Effector memory CD4-positive, alpha-beta T cell (primary cell): Measurements from ENCODE around the gene HS3ST1.

Experiments used
- DNase-seq, 3 donors: peaks; one replicate each; pipeline ENCODE4 v3.0.0-alpha.2; 2020
- H3K27ac ChIP-seq: 2 replicates; pipeline ENCODE4 v1.7.0; 2013; ENCODE audit warnings: mild to moderate bottlenecking, low read length, moderate library complexity; ENCODE audit not compliant: insufficient read depth, poor library complexity, severe bottlenecking
- H3K27me3 ChIP-seq: replicated peaks from 2 replicates; pipeline ENCODE4 v1.7.0; 2013; ENCODE audit warnings: mild to moderate bottlenecking, low read length; ENCODE audit not compliant: insufficient read depth, control insufficient read depth, poor library complexity, severe bottlenecking
- H3K36me3 ChIP-seq: 2 replicates; pipeline ENCODE4 v1.7.0; 2013; ENCODE audit warnings: mild to moderate bottlenecking, low read length, moderate library complexity; ENCODE audit not compliant: control insufficient read depth, insufficient read depth
- H3K4me1 ChIP-seq: 2 replicates; pipeline ENCODE4 v1.7.0; 2013; ENCODE audit warnings: low read length, mild to moderate bottlenecking; ENCODE audit not compliant: control insufficient read depth, insufficient read depth, poor library complexity, severe bottlenecking
- H3K4me3 ChIP-seq: 2 replicates; pipeline ENCODE4 v1.7.0; 2013; ENCODE audit warnings: low read length, low read depth, mild to moderate bottlenecking; ENCODE audit not compliant: insufficient read depth, poor library complexity, severe bottlenecking
- H3K9me3 ChIP-seq: 2 replicates; pipeline ENCODE4 v1.7.0; 2013; ENCODE audit warnings: mild to moderate bottlenecking, low read length, moderate library complexity; ENCODE audit not compliant: control insufficient read depth

HS3ST1 gene

DNA sequence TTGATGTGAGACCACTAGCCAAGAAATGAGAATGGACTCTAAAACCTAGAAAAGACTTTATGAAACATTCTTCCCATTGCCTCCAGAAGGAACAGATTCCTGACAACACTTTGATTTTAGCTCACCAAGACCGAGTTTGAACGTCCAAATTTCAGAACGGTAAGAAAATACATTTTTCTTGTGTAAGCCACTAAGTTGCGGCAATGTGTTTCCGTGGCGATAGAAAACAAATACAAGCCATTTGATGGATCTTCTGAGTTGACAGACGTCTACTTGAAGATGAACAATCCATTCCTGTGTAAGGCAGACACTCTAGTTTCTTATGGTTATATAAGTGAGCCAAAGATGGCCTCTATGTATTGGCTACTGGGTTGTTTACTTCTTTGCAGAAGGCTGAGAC is 52.5 kb downstream of the HS3ST1 start:
- H3K27ac ChIP-seq = no peak overlapping the region
- no peaks in the 10 kb centered on the region for H3K36me3 ChIP-seq
- H3K9me3 ChIP-seq = no peaks in the 10 kb centered on the region
- no peaks in the 10 kb centered on the region for H3K4me1 ChIP-seq
- no peak for DNase-seq
- H3K4me3 ChIP-seq = no peak overlapping the region
- H3K27me3 ChIP-seq = no peaks in the 10 kb centered on the region

DNA sequence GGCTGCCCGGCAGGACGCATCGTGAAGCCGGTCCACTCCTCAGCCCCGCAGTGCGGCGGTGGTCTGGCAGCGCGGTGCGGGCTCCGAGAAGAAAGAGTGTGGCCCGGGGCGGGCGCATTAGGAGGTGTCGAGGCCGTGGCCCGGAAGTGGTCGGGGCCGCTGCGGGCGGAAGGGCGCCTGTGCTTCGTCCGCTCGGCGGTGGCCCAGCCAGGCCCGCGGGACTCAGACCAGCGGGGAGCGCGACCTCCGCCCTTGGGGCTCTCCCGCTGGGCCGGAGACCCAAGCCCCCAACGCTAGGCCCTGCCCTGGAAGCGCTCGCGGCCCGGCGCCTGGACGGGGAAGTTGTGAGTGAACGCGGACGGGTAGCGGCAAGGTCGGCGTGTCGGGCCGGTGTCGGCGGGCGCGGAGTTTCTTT is 60.0 kb downstream of the HS3ST1 start:
- H3K9me3 ChIP-seq = no peaks in the 10 kb centered on the region
- H3K27ac ChIP-seq = no peak overlapping the region
- no peak for DNase-seq
- H3K4me3 ChIP-seq = no peak overlapping the region
- H3K27me3 ChIP-seq = no peaks in the 10 kb centered on the region
- H3K4me1 ChIP-seq = no peaks in the 10 kb centered on the region
- H3K36me3 ChIP-seq = no peaks in the 10 kb centered on the region

DNA sequence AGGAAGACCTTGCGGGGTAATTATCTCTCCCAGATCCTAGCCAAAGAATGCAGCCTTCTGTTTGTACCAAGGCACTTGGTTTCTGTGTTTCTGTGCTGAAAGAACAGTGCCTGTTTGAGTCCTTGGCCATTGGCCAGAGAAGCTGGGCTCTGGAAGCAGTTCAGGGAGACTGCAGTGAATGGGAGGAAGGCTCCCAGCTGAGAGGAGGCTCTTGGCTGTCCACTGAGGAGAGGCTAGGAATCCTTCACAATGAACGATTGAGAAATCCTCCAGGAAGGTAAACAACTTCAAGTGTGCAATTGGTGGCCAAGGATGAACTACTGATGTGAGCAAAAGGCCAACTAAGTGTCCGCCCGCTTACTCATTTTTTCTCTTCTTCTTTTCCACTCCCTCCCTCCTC is 61.3 kb downstream of the HS3ST1 start:
- Histone ChIP-seq H3K4me1 (no peaks in the 10 kb centered on the region), H3K9me3 (no peaks in the 10 kb centered on the region), H3K36me3 (no peaks in the 10 kb centered on the region), H3K27ac (no peak overlapping the region), H3K27me3 (no peaks in the 10 kb centered on the region), H3K4me3 (no peak overlapping the region)
- DNase-seq = no peak

DNA sequence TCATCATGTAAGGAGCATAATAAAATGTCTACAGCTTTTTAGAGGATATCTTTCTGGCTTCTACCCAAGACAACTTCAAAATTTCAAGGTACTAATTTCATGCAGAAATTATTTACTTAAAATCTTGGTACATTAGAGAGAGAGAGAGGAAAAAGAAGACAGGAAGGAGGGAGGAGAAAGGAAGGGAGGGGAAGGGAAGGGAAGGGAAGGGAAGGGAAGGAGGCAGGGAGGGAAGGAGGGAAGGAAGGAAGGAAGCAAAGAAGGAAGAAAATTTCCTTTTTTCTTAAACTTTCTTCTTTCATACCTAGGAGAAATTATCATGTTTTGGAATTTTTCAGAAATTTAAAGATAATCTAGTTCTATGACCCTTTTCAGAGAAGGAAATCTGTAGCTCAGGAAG is 61.8 kb downstream of the HS3ST1 start:
- DNase-seq = no peak
- Histone ChIP-seq H3K36me3 (no peaks in the 10 kb centered on the region), H3K4me1 (no peaks in the 10 kb centered on the region), H3K4me3 (no peak overlapping the region), H3K9me3 (no peaks in the 10 kb centered on the region), H3K27me3 (no peaks in the 10 kb centered on the region), H3K27ac (no peak overlapping the region)

DNA sequence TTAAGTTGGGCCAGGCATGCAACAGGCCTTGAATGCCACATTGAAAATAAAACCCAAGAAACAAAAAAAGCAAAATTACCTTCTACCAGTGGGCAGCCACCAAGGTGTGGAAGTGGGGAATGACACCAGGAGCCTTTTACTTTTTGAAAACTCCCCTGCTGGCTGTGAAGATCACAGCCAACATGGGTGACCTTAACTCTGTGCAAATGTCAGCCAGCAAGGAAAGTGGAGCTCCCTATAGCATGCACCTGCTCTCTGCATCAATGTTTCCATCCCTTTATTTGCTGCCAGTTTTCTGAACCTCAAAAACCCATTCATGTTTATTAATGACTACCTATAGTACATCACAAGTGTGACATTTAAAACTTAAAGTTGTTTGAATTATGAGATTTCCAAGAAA is 63.7 kb downstream of the HS3ST1 start:
- H3K27me3 ChIP-seq = no peaks in the 10 kb centered on the region
- H3K36me3 ChIP-seq = no peaks in the 10 kb centered on the region
- H3K9me3 ChIP-seq = no peaks in the 10 kb centered on the region
- H3K4me1 ChIP-seq = no peaks in the 10 kb centered on the region
- no peak overlapping the region for H3K4me3 ChIP-seq
- no peak overlapping the region for H3K27ac ChIP-seq
- DNase-seq = no peak

DNA sequence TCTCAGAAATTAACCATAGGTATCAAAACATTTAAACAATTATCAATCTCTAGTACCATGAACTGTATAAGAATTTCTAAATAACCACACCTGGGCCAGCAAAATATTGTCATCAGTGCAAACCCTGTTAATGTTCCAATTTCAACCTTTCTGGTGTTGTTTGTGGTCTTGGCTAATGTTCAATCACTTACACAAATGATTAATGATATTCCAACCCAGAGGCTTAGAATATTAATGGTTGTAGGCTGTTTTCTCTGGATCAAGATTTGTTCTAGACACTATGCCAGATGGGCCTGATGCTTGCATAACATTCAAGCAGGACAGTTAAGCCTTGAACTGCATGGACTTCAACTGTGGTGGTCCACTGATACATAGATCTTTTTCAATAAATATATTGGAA is 69.1 kb downstream of the HS3ST1 start:
- Histone ChIP-seq H3K4me3 (no peak overlapping the region), H3K27me3 (no peaks in the 10 kb centered on the region), H3K4me1 (no peaks in the 10 kb centered on the region), H3K9me3 (no peaks in the 10 kb centered on the region), H3K36me3 (no peaks in the 10 kb centered on the region), H3K27ac (no peak overlapping the region)
- DNase-seq = no peak

DNA sequence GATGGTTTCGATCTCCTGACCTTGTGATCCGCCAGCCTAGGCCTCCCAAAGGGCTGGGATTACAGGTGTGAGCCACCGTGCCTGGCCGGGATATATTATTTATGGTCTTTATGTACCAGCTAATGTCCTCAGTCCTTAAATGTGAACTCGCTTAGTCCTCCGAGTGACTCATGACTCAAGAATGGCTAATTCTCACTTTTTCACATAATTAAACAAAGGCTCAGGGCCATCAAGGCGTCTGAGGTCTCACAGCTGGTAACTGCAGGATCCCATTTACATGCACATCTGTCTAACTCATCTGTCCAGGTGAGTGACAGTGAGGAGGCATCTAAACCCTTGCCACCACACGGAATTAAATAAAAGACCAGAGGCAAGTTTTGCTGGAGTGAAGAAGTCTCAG is 73.5 kb downstream of the HS3ST1 start:
- no peaks in the 10 kb centered on the region for H3K36me3 ChIP-seq
- no peak for DNase-seq
- H3K27me3 ChIP-seq = no peaks in the 10 kb centered on the region
- no peaks in the 10 kb centered on the region for H3K4me1 ChIP-seq
- H3K27ac ChIP-seq = no peak overlapping the region
- no peak overlapping the region for H3K4me3 ChIP-seq
- no peaks in the 10 kb centered on the region for H3K9me3 ChIP-seq

DNA sequence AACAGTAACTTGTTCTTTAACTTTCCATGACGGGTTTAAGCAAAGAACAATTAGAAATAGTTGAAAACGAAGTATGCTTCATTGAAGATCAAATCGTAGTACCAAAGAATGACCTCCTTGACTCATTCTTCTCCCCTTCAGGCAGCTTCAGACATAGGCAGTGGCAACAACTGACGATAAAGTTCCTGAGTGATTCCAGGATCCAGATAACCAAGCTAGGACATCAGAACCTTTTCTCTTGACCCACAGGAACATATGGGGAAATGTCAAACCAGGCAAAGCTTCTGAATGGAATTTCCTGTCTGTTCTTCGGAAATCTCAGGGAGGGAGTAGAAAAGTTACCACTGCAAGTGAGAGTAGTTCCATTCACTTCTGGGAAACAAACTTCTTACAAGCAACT is 74.2 kb downstream of the HS3ST1 start:
- Histone ChIP-seq H3K36me3 (no peaks in the 10 kb centered on the region), H3K4me1 (no peaks in the 10 kb centered on the region), H3K27me3 (no peaks in the 10 kb centered on the region), H3K4me3 (no peak overlapping the region), H3K27ac (no peak overlapping the region), H3K9me3 (no peaks in the 10 kb centered on the region)
- no peak for DNase-seq

DNA sequence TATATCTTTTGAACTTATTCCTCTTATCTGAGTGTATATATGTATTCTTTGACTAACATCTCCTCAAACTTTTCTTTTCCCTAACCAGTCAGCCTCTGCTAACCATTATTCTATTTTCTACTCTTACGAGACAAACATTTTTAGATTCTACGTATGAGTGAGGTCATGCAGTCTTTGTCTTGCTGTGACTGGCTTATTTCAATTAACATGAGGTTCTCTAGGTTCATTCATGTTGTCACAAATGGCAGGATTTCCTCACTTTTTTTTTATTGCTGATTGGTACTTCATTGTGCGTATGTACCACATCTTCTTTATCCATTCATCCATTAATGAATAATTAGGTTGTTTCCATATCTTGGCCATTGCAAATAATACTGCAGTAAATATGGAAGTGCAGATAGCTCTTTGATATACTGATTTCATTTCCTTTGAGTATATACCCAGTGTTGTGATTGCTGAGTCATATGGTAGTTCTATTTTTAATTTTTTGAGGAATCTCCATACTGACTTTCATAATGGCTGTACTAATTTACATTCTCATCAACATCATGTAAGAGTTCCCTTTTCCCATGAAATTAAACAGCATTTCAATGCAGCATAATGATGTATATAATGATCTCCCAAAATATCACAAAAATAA is 80.1 kb downstream of the HS3ST1 start:
- no peaks in the 10 kb centered on the region for H3K4me1 ChIP-seq
- no peak overlapping the region for H3K4me3 ChIP-seq
- H3K36me3 ChIP-seq = no peaks in the 10 kb centered on the region
- DNase-seq = no peak
- no peaks in the 10 kb centered on the region for H3K9me3 ChIP-seq
- H3K27ac ChIP-seq = no peak overlapping the region
- no peaks in the 10 kb centered on the region for H3K27me3 ChIP-seq

DNA sequence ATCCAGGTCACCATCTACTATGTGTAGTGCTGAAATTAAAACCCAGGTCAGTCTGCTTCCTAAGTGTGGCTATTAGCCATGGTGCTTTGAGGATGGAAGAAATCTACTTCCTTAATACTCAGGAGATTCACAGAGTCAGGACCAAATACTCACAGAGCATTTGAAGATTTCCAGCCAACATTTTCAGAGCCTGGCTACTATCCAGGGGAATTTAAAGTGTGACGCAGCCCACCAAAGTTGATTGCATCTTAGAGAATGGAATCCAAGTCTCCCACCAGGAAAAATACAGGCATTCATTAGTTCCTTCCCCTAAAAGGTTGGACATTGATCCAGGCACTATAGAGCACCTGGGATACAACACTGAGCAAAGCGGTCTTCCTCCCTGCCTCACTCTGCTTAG is 83.8 kb downstream of the HS3ST1 start:
- Histone ChIP-seq H3K4me1 (no peaks in the 10 kb centered on the region), H3K9me3 (no peaks in the 10 kb centered on the region)
- no peak for DNase-seq

More for the DNA sequence above, 83.8 kb downstream of the HS3ST1 start:
- Histone ChIP-seq H3K27ac (no peak overlapping the region), H3K36me3 (no peaks in the 10 kb centered on the region), H3K4me3 (no peak overlapping the region), H3K27me3 (no peaks in the 10 kb centered on the region)
